Measurements from ENCODE around the gene FKBP6. TPM values are rescaled to one million over a fixed set of nuclear protein-coding genes. Genes with fewer than 3 reads are reported as not detected.

FKBP6 gene
- total RNA-seq, 1 experiment from 2014 or later: 0.11 TPM

GRCh38 chr7:73363225-73364005 lies 35.5 kb downstream of the FKBP6 start (continued):
- TF ChIP-seq KAT7 (CRISPR knock-in tag; IDR thresholded peaks at IDR 0.05; ENCODE audit: borderline replicate concordance) (no peak), ETV6 (CRISPR knock-in tag; IDR thresholded peaks at IDR 0.05) (no peak), ZNF138 (CRISPR knock-in tag; conservative IDR thresholded peaks at IDR 0.05) (no peak), PRRX2 (CRISPR knock-in tag; IDR thresholded peaks at IDR 0.05) (no peak), CREM (CRISPR knock-in tag; IDR thresholded peaks at IDR 0.05) (no peak), GRHL2 (CRISPR knock-in tag; IDR thresholded peaks at IDR 0.05; ENCODE audit: insufficient replicate concordance, severe bottlenecking) (no peak)
- TF ChIP-seq, protein P1, sequence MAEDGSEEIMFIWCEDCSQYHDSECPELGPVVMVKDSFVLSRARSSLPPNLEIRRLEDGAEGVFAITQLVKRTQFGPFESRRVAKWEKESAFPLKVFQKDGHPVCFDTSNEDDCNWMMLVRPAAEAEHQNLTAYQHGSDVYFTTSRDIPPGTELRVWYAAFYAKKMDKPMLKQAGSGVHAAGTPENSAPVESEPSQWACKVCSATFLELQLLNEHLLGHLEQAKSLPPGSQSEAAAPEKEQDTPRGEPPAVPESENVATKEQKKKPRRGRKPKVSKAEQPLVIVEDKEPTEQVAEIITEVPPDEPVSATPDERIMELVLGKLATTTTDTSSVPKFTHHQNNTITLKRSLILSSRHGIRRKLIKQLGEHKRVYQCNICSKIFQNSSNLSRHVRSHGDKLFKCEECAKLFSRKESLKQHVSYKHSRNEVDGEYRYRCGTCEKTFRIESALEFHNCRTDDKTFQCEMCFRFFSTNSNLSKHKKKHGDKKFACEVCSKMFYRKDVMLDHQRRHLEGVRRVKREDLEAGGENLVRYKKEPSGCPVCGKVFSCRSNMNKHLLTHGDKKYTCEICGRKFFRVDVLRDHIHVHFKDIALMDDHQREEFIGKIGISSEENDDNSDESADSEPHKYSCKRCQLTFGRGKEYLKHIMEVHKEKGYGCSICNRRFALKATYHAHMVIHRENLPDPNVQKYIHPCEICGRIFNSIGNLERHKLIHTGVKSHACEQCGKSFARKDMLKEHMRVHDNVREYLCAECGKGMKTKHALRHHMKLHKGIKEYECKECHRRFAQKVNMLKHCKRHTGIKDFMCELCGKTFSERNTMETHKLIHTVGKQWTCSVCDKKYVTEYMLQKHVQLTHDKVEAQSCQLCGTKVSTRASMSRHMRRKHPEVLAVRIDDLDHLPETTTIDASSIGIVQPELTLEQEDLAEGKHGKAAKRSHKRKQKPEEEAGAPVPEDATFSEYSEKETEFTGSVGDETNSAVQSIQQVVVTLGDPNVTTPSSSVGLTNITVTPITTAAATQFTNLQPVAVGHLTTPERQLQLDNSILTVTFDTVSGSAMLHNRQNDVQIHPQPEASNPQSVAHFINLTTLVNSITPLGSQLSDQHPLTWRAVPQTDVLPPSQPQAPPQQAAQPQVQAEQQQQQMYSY (CRISPR knock-in tag; IDR thresholded peaks at IDR 0.05): no peak

GRCh38 chr7:73364006-73364728 lies 36.2 kb downstream of the FKBP6 start:
- DNase-seq (ENCODE audit: low spot score): no peak
- Mint-ChIP-seq H3K27ac (no peak overlapping the region), H3K4me3 (no peak overlapping the region), H3K9me3 (no peaks in the 10 kb centered on the region), H3K4me1 (no peaks in the 10 kb centered on the region), H3K27me3 (ENCODE audit: low read depth) (no peaks in the 10 kb centered on the region), H3K36me3 (no peaks in the 10 kb centered on the region)
- no peak for TF ChIP-seq ZNF263 (CRISPR knock-in tag; IDR thresholded peaks at IDR 0.05; ENCODE audit: low read depth)
- TF ChIP-seq, protein P2, sequence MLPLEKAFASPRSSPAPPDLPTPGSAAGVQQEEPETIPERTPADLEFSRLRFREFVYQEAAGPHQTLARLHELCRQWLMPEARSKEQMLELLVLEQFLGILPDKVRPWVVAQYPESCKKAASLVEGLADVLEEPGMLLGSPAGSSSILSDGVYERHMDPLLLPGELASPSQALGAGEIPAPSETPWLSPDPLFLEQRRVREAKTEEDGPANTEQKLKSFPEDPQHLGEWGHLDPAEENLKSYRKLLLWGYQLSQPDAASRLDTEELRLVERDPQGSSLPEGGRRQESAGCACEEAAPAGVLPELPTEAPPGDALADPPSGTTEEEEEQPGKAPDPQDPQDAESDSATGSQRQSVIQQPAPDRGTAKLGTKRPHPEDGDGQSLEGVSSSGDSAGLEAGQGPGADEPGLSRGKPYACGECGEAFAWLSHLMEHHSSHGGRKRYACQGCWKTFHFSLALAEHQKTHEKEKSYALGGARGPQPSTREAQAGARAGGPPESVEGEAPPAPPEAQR (CRISPR knock-in tag; IDR thresholded peaks at IDR 0.05): no peak
- TF ChIP-seq FOXP1 (CRISPR knock-in tag; IDR thresholded peaks at IDR 0.05; ENCODE audit: borderline replicate concordance): no peak
- no peak for TF ChIP-seq ZNF532 (CRISPR knock-in tag; IDR thresholded peaks at IDR 0.05; ENCODE audit: borderline replicate concordance)
- TF ChIP-seq SMAD3 (CRISPR knock-in tag; IDR thresholded peaks at IDR 0.05; ENCODE audit: borderline replicate concordance): no peak
- TF ChIP-seq CREM (CRISPR knock-in tag; IDR thresholded peaks at IDR 0.05): no peak
- no peak for TF ChIP-seq TEAD4 (CRISPR knock-in tag; IDR thresholded peaks at IDR 0.05)
- TF ChIP-seq SOX15 (CRISPR knock-in tag; IDR thresholded peaks at IDR 0.05): no peak
- CTCF ChIA-PET: interaction anchor here (3.0 kb wide), 1 partner anchor 40 kb away, joined by 9 read pairs; no protein-coding TSS in a partner anchor
- ATAC-seq: no peak; the same call in 1 of the 2 replicates
- POLR2A ChIA-PET: no interaction called here

Data from WTC11 (cell line).